ENCODE results near the gene HSPA1A.

DNA sequence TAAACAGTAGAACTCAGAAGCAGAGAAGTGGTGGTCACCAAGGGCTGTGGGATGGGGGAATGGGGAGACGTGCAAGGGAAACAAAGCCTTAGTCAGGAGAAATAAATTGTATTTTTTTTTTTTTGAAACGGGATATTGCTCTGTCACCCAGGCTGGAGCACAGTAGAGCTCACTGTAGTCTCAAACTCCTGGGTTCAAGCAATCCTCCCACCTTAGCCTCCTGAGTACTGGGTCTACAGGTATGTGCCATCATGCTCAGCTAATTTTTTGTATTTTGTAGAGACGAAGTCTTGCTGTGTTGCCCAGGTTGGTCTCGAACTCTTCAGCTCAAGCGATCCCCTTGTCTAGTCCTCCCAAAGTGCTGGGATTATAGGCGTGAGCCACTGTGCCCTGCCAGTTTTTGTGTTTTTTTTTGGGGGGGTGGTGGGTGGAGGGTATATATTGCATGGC, 15.6 kb downstream of the HSPA1A start:
- TF ChIP-seq CTCF (IDR thresholded peaks at IDR 0.05; ENCODE audit: low read depth, low read length, missing input control) (no peak), SP1 (IDR thresholded peaks at IDR 0.05) (no peak), EGR1 (IDR thresholded peaks at IDR 0.05; ENCODE audit: low read depth in 2 of 2) (no peak), TAF1 (conservative IDR thresholded peaks at IDR 0.05) (no peak), ATF3 (IDR thresholded peaks at IDR 0.05) (no peak), GABPA (IDR thresholded peaks at IDR 0.05 in 1 of 2, conservative IDR thresholded peaks at IDR 0.05 in 1 of 2) (no peak), REST (IDR thresholded peaks at IDR 0.05) (no peak), JUND (IDR thresholded peaks at IDR 0.05) (no peak)
- TF ChIP-seq, protein P1, sequence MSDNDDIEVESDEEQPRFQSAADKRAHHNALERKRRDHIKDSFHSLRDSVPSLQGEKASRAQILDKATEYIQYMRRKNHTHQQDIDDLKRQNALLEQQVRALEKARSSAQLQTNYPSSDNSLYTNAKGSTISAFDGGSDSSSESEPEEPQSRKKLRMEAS (IDR thresholded peaks at IDR 0.05), result no peak
